SK-N-SH treated with all-trans-retinoic acid at 6 μM for 48 hours (cell line): ENCODE data around the gene LRPPRC.

Experiments used
- ATAC-seq: fragments of 200-7000 bp; cut with Tn5 transposase; 3 replicates; pipeline ENCODE4 v1.9.1; 2020; ENCODE audit warnings: mild to moderate bottlenecking, moderate library complexity
- BACH2 ChIP-seq: fragments of 250-450 bp; sonication (Bioruptor Pico); IDR thresholded peaks from 2 replicates; pipeline ENCODE4 v1.9.0; 2021; ENCODE audit warnings: mild to moderate bottlenecking, borderline replicate concordance
- CSDC2 ChIP-seq: fragments of 250-450 bp; sonication (Bioruptor Pico); IDR thresholded peaks from 2 replicates; pipeline ENCODE4 v1.5.0; 2020; ENCODE audit warnings: mild to moderate bottlenecking, moderate library complexity
- ESRRG ChIP-seq: fragments of 250-450 bp; sonication (Bioruptor Pico); IDR thresholded peaks from 2 replicates; pipeline ENCODE4 v1.6.1; 2021; ENCODE audit warnings: mild to moderate bottlenecking
- GLIS3 ChIP-seq: fragments of 250-450 bp; sonication (Bioruptor Pico); IDR thresholded peaks from 2 replicates; pipeline ENCODE4 v1.5.0; 2020; ENCODE audit warnings: mild to moderate bottlenecking, moderate library complexity
- ISL1 ChIP-seq: fragments of 250-450 bp; sonication (Bioruptor Pico); IDR thresholded peaks from 2 replicates; pipeline ENCODE4 v2.1.2; 2022; ENCODE audit warnings: mild to moderate bottlenecking, moderate library complexity
- OSR1 ChIP-seq: fragments of 250-450 bp; sonication (Bioruptor Pico); IDR thresholded peaks from 2 replicates; pipeline ENCODE4 v1.8.0; 2022; ENCODE audit warnings: moderate library complexity, mild to moderate bottlenecking, inconsistent platforms
- SNAI2 ChIP-seq: fragments of 250-450 bp; sonication (Bioruptor Pico); IDR thresholded peaks from 2 replicates; pipeline ENCODE4 v1.5.0; 2020; ENCODE audit warnings: mild to moderate bottlenecking, moderate library complexity
- TCF4 ChIP-seq: fragments of 250-450 bp; sonication (Bioruptor Pico); IDR thresholded peaks from 2 replicates; pipeline ENCODE4 v1.8.0; 2021; ENCODE audit warnings: mild to moderate bottlenecking, moderate library complexity, borderline replicate concordance
- ZC3H10 ChIP-seq: fragments of 250-450 bp; sonication (Bioruptor Pico); IDR thresholded peaks from 2 replicates; pipeline ENCODE4 v1.5.1; 2021; ENCODE audit warnings: mild to moderate bottlenecking, moderate library complexity
- ZFP3 ChIP-seq: fragments of 250-450 bp; sonication (Bioruptor Pico); IDR thresholded peaks from 2 replicates; pipeline ENCODE4 v1.5.0; 2020; ENCODE audit warnings: mild to moderate bottlenecking, moderate library complexity
- ZFP30 ChIP-seq: fragments of 450-650 bp; formaldehyde crosslinking; IDR thresholded peaks from 2 replicates; pipeline ENCODE4 v1.5.0; 2022; ENCODE audit warnings: mild to moderate bottlenecking, moderate library complexity
- ZNF565 ChIP-seq: fragments of 450-650 bp; formaldehyde crosslinking; conservative IDR thresholded peaks from 2 replicates; pipeline ENCODE4 v1.5.0; 2020; ENCODE audit warnings: low read depth, mild to moderate bottlenecking, moderate library complexity
- ZNF70 ChIP-seq: fragments of 450-650 bp; formaldehyde crosslinking; IDR thresholded peaks from 2 replicates; pipeline ENCODE4 v1.5.0; 2020; ENCODE audit warnings: mild to moderate bottlenecking, moderate library complexity
- ZNF8 ChIP-seq: fragments of 450-650 bp; formaldehyde crosslinking; IDR thresholded peaks from 2 replicates; pipeline ENCODE4 v1.5.0; 2020; ENCODE audit warnings: mild to moderate bottlenecking, moderate library complexity
- TF ChIP-seq, protein P1 (sequence below): fragments of 250-450 bp; sonication (Bioruptor Pico); IDR thresholded peaks from 2 replicates; pipeline ENCODE4 v1.8.0; 2020; ENCODE audit warnings: mild to moderate bottlenecking, moderate library complexity, borderline replicate concordance
- TF ChIP-seq, protein P2 (sequence below): fragments of 250-450 bp; sonication (Bioruptor Pico); IDR thresholded peaks from 2 replicates; pipeline ENCODE4 v1.5.1; 2021; ENCODE audit warnings: mild to moderate bottlenecking, moderate library complexity
- TF ChIP-seq, protein P3 (sequence below): fragments of 250-450 bp; sonication (Bioruptor Pico); IDR thresholded peaks from 2 replicates; pipeline ENCODE4 v1.5.1; 2020; ENCODE audit warnings: low read depth, mild to moderate bottlenecking, moderate library complexity
- TF ChIP-seq, protein P4 (sequence below): fragments of 250-450 bp; sonication (Bioruptor Pico); IDR thresholded peaks from 2 replicates; pipeline ENCODE4 v1.8.0; 2021; ENCODE audit warnings: low read depth, mild to moderate bottlenecking, moderate library complexity, borderline replicate concordance

LRPPRC gene

GRCh38 chr2:43879261-43879660 lies 116.5 kb downstream of the LRPPRC start:
- TF ChIP-seq, protein P1, sequence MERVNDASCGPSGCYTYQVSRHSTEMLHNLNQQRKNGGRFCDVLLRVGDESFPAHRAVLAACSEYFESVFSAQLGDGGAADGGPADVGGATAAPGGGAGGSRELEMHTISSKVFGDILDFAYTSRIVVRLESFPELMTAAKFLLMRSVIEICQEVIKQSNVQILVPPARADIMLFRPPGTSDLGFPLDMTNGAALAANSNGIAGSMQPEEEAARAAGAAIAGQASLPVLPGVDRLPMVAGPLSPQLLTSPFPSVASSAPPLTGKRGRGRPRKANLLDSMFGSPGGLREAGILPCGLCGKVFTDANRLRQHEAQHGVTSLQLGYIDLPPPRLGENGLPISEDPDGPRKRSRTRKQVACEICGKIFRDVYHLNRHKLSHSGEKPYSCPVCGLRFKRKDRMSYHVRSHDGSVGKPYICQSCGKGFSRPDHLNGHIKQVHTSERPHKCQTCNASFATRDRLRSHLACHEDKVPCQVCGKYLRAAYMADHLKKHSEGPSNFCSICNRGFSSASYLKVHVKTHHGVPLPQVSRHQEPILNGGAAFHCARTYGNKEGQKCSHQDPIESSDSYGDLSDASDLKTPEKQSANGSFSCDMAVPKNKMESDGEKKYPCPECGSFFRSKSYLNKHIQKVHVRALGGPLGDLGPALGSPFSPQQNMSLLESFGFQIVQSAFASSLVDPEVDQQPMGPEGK (CRISPR knock-in tag), result no peak
- TF ChIP-seq, protein P2, sequence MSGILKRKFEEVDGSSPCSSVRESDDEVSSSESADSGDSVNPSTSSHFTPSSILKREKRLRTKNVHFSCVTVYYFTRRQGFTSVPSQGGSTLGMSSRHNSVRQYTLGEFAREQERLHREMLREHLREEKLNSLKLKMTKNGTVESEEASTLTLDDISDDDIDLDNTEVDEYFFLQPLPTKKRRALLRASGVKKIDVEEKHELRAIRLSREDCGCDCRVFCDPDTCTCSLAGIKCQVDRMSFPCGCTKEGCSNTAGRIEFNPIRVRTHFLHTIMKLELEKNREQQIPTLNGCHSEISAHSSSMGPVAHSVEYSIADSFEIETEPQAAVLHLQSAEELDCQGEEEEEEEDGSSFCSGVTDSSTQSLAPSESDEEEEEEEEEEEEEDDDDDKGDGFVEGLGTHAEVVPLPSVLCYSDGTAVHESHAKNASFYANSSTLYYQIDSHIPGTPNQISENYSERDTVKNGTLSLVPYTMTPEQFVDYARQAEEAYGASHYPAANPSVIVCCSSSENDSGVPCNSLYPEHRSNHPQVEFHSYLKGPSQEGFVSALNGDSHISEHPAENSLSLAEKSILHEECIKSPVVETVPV (CRISPR knock-in tag), result no peak
- TF ChIP-seq, protein P3, sequence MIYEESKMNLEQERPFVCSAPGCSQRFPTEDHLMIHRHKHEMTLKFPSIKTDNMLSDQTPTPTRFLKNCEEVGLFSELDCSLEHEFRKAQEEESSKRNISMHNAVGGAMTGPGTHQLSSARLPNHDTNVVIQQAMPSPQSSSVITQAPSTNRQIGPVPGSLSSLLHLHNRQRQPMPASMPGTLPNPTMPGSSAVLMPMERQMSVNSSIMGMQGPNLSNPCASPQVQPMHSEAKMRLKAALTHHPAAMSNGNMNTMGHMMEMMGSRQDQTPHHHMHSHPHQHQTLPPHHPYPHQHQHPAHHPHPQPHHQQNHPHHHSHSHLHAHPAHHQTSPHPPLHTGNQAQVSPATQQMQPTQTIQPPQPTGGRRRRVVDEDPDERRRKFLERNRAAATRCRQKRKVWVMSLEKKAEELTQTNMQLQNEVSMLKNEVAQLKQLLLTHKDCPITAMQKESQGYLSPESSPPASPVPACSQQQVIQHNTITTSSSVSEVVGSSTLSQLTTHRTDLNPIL (CRISPR knock-in tag), result no peak
- TF ChIP-seq CSDC2 (no peak), ESRRG (CRISPR knock-in tag) (no peak), ZFP30 (CRISPR knock-in tag) (no peak), ZNF70 (no peak), ZNF565 (no peak)
- TF ChIP-seq, protein P4, sequence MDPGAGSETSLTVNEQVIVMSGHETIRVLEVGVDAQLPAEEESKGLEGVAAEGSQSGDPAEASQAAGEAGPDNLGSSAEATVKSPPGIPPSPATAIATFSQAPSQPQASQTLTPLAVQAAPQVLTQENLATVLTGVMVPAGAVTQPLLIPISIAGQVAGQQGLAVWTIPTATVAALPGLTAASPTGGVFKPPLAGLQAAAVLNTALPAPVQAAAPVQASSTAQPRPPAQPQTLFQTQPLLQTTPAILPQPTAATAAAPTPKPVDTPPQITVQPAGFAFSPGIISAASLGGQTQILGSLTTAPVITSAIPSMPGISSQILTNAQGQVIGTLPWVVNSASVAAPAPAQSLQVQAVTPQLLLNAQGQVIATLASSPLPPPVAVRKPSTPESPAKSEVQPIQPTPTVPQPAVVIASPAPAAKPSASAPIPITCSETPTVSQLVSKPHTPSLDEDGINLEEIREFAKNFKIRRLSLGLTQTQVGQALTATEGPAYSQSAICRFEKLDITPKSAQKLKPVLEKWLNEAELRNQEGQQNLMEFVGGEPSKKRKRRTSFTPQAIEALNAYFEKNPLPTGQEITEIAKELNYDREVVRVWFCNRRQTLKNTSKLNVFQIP (CRISPR knock-in tag), result no peak
- TF ChIP-seq, all 23 proteins: peak for 0
- ATAC-seq, result no peak

GRCh38 chr2:43877782-43878464 lies 117.9 kb downstream of the LRPPRC start:
- ATAC-seq, result peak; percentile 91
- TF ChIP-seq SNAI2 (no peak), ZFP30 (CRISPR knock-in tag) (no peak), ZNF8 (CRISPR knock-in tag) (no peak)
- TF ChIP-seq, protein P1 (CRISPR knock-in tag), result no peak
- TF ChIP-seq, protein P3 (CRISPR knock-in tag), result no peak

- no peak for ATAC-seq
- TF ChIP-seq ESRRG (CRISPR knock-in tag), result no peak
- no peak for TF ChIP-seq GLIS3 (CRISPR knock-in tag)
- TF ChIP-seq ZNF8 (CRISPR knock-in tag), result no peak
- TF ChIP-seq, protein P4 (CRISPR knock-in tag), result no peak
- no peak for TF ChIP-seq ZFP3
- TF ChIP-seq OSR1 (CRISPR knock-in tag), result no peak
- TF ChIP-seq ZNF70, result no peak
- TF ChIP-seq CSDC2, result no peak
- no peak for TF ChIP-seq TCF4 (CRISPR knock-in tag)
- no peak for TF ChIP-seq ZC3H10 (CRISPR knock-in tag)
- TF ChIP-seq ZNF565, result no peak
- TF ChIP-seq, protein P3 (CRISPR knock-in tag), result no peak
- no peak for TF ChIP-seq ISL1
- TF ChIP-seq BACH2 (CRISPR knock-in tag), result no peak
- TF ChIP-seq, protein P2 (CRISPR knock-in tag), result no peak
Observed at GRCh38 chr2:43874776-43875451, 120.9 kb downstream of the LRPPRC start.
